ENCODE data around the gene BMPR1B.

BMPR1B gene

DNA sequence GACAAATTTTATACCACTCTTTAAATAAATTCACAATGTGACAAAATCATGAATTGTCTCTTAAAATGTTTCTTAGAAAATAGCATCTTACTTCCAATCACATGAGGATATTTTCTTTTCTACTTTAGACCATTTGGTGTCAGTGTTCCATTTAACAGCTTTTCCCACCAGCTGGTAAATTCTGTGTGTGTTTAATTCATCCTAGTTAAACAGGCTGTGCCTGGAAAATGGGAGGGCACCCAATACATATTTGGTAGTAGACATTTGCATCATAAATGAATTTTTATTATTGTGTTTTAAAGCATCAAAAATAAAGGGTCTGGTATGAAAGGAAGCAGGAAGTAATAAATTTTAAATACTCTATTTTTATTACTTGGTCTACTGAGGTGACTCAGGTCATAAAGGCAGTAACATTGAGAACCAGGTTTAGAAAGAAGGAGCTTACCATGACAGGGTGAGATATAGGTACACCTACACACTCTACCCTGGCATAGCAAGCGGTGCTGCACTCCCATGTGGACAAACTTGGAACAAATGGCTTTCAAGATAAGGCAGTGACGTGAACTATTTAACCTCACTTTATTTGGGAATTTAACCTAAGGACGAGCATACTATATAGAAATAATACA, 344.5 kb downstream of the BMPR1B start:
- no peak overlapping the region for H3K27ac ChIP-seq (ENCODE audit: insufficient read depth, low read length, poor library complexity, severe bottlenecking)
- H3K4me3 ChIP-seq (ENCODE audit: insufficient read depth, low read depth, low read length, poor library complexity, severe bottlenecking): no peak overlapping the region
- H3K9me3 ChIP-seq (ENCODE audit: control insufficient read depth, low read length): no peaks in the 10 kb centered on the region

DNA sequence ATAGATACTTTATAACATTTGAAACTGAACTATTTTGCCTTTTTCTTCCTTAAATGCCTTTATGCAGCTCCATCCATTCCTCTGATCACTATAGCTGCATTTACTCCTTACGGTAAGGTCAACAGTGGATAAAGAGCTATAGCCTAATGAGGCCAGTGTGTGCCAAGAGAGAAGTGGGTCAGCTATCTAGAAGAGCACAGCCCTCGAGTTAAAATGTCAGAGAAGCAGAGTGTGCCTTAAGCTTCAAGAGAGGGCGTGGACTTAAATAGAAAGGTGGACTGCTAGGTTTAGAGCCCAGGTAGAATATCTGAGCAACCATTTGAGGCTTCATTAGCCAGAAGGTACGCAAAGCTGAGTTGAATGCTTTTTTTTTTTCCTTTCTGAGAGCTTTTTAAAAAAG, 347.4 kb downstream of the BMPR1B start:
- no peaks in the 10 kb centered on the region for H3K9me3 ChIP-seq (ENCODE audit: control insufficient read depth, low read length)
- H3K4me3 ChIP-seq (ENCODE audit: insufficient read depth, low read depth, low read length, poor library complexity, severe bottlenecking): no peak overlapping the region
- no peak overlapping the region for H3K27ac ChIP-seq (ENCODE audit: insufficient read depth, low read length, poor library complexity, severe bottlenecking)
- no peaks in the 10 kb centered on the region for H3K27me3 ChIP-seq (replicated peaks; ENCODE audit: control insufficient read depth, insufficient read depth, low read length, poor library complexity, severe bottlenecking)
- DNase-seq: no peak
- no peaks in the 10 kb centered on the region for H3K36me3 ChIP-seq (ENCODE audit: control insufficient read depth, insufficient read depth, low read length)
- H3K4me1 ChIP-seq (ENCODE audit: control insufficient read depth, insufficient read depth, low read length, poor library complexity, severe bottlenecking): no peaks in the 10 kb centered on the region

More for the DNA sequence above, 344.5 kb downstream of the BMPR1B start:
- no peaks in the 10 kb centered on the region for H3K36me3 ChIP-seq (ENCODE audit: control insufficient read depth, insufficient read depth, low read length)
- H3K4me1 ChIP-seq (ENCODE audit: control insufficient read depth, insufficient read depth, low read length, poor library complexity, severe bottlenecking): no peaks in the 10 kb centered on the region
- no peak for DNase-seq
- no peaks in the 10 kb centered on the region for H3K27me3 ChIP-seq (replicated peaks; ENCODE audit: control insufficient read depth, insufficient read depth, low read length, poor library complexity, severe bottlenecking)

DNA sequence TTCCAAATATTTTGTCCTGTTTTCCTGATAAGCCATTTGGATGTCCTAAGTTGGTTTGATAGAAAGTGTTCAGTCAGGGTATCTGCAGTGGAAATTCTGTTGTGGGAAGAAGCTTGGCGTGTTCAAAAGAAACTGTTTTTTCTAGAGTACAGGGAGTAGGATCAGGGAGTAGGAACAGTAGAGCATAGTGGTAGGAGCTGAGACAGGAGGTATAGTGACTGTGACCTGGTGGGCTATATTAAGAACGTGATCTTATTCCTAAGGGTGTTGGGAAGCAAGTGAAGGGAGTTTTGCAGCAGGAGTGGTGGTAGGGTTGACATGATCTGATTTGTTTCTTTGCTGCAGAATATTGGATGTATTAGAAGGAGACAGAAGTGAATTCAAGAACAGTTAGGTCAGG, 348.2 kb downstream of the BMPR1B start:
- Histone ChIP-seq H3K4me3 (ENCODE audit: insufficient read depth, low read depth, low read length, poor library complexity, severe bottlenecking) (no peak overlapping the region), H3K36me3 (ENCODE audit: control insufficient read depth, insufficient read depth, low read length) (no peaks in the 10 kb centered on the region), H3K9me3 (ENCODE audit: control insufficient read depth, low read length) (no peaks in the 10 kb centered on the region), H3K4me1 (ENCODE audit: control insufficient read depth, insufficient read depth, low read length, poor library complexity, severe bottlenecking) (no peaks in the 10 kb centered on the region), H3K27me3 (replicated peaks; ENCODE audit: control insufficient read depth, insufficient read depth, low read length, poor library complexity, severe bottlenecking) (no peaks in the 10 kb centered on the region), H3K27ac (ENCODE audit: insufficient read depth, low read length, poor library complexity, severe bottlenecking) (no peak overlapping the region)
- DNase-seq: no peak

DNA sequence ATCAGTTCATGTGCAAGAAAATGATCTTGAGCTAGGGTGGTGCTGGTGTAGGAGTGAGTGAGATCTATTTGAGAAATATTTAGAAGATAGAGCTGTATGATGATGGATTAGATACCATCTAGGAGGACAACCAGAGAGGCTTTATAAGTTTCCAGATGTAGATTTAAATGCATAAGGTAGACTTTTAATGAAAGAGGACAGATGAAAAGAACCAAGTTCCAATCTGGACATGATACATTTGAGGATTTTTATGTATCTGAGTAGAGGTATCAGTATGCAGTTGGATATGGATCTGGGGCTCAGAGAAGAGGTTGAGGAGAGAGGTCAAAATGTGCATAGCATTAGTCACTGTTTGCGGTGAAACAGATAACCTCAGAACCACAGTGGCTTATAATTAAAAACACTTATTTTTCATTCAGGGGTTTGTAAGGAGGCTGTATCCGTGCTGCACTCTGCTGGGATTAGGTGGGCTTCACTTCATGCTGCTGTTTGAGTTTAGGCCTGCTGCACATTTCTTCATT, 348.7 kb downstream of the BMPR1B start:
- H3K27ac ChIP-seq (ENCODE audit: insufficient read depth, low read length, poor library complexity, severe bottlenecking): no peak overlapping the region
- no peak for DNase-seq
- H3K36me3 ChIP-seq (ENCODE audit: control insufficient read depth, insufficient read depth, low read length): no peaks in the 10 kb centered on the region
- H3K9me3 ChIP-seq (ENCODE audit: control insufficient read depth, low read length): no peaks in the 10 kb centered on the region
- H3K4me3 ChIP-seq (ENCODE audit: insufficient read depth, low read depth, low read length, poor library complexity, severe bottlenecking): no peak overlapping the region
- H3K27me3 ChIP-seq (replicated peaks; ENCODE audit: control insufficient read depth, insufficient read depth, low read length, poor library complexity, severe bottlenecking): no peaks in the 10 kb centered on the region
- no peaks in the 10 kb centered on the region for H3K4me1 ChIP-seq (ENCODE audit: control insufficient read depth, insufficient read depth, low read length, poor library complexity, severe bottlenecking)

DNA sequence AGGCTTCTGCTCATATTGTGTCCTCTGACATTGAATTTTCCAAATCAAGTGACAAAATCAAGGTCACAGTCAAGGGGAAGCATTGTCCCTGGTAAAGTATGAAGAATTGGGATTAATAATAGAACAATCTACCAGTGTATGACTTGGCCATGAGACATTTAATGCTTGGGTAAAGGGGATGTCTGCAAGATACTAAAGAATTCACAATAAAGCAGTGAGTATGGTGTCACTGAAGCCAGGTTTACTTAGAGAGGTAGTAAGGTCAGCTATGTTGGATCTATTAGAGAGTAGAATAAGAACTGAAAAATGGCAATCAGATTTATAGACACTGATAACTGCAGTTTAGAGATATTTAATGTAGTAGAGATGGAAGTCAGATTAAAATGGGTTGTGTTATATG, 349.2 kb downstream of the BMPR1B start:
- Histone ChIP-seq H3K4me3 (ENCODE audit: insufficient read depth, low read depth, low read length, poor library complexity, severe bottlenecking) (no peak overlapping the region), H3K27me3 (replicated peaks; ENCODE audit: control insufficient read depth, insufficient read depth, low read length, poor library complexity, severe bottlenecking) (no peaks in the 10 kb centered on the region), H3K4me1 (ENCODE audit: control insufficient read depth, insufficient read depth, low read length, poor library complexity, severe bottlenecking) (no peaks in the 10 kb centered on the region), H3K27ac (ENCODE audit: insufficient read depth, low read length, poor library complexity, severe bottlenecking) (no peak overlapping the region), H3K9me3 (ENCODE audit: control insufficient read depth, low read length) (no peaks in the 10 kb centered on the region), H3K36me3 (ENCODE audit: control insufficient read depth, insufficient read depth, low read length) (no peaks in the 10 kb centered on the region)
- no peak for DNase-seq

DNA sequence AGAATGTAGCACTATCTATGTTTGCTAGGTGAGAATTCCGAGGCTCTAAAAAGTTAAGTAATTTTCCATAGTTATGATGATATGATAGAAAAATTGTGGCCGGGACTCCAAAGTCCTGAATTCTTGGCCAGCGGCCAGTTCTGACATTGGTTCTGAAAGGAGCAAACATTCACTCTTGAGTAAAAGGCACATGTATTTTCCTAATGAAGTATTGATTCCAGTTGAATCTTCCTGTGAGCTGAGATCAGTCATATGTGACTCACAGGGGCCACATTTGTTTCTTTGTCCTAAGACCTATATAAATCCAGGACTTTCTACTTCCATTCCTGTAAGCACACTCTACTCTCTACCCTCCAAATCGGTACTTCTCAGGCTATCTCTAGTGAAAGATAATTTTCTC, 349.9 kb downstream of the BMPR1B start:
- no peaks in the 10 kb centered on the region for H3K36me3 ChIP-seq (ENCODE audit: control insufficient read depth, insufficient read depth, low read length)
- H3K9me3 ChIP-seq (ENCODE audit: control insufficient read depth, low read length): no peaks in the 10 kb centered on the region
- no peak overlapping the region for H3K4me3 ChIP-seq (ENCODE audit: insufficient read depth, low read depth, low read length, poor library complexity, severe bottlenecking)
- no peaks in the 10 kb centered on the region for H3K27me3 ChIP-seq (replicated peaks; ENCODE audit: control insufficient read depth, insufficient read depth, low read length, poor library complexity, severe bottlenecking)
- H3K27ac ChIP-seq (ENCODE audit: insufficient read depth, low read length, poor library complexity, severe bottlenecking): no peak overlapping the region
- no peaks in the 10 kb centered on the region for H3K4me1 ChIP-seq (ENCODE audit: control insufficient read depth, insufficient read depth, low read length, poor library complexity, severe bottlenecking)
- no peak for DNase-seq

DNA sequence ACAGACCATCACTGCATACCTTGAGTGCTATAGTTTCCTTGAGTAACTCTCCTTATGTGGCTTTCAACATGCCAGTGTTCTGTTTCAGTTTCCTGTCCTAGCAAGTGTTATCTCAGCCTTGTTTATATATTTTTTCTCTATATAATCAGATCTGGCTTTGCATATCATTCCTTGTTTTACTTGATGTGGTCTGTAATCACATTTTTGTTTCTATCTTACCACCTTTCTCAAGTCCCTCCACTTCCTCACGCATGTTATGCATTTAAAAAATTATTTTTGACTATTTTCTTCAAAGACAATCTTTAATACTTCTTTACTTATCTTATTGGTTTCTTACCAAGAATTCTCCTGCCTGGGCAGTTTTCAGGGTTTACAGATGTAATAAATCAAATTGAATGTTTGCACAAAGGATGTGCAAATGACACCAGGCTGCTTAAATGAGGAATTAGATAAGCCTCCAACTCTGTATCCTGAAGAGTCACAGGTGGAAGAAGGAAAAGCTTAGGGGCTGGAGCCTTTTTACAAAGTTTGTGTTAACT, 351.2 kb downstream of the BMPR1B start:
- Histone ChIP-seq H3K9me3 (ENCODE audit: control insufficient read depth, low read length) (no peaks in the 10 kb centered on the region), H3K36me3 (ENCODE audit: control insufficient read depth, insufficient read depth, low read length) (no peaks in the 10 kb centered on the region), H3K4me3 (ENCODE audit: insufficient read depth, low read depth, low read length, poor library complexity, severe bottlenecking) (no peak overlapping the region), H3K4me1 (ENCODE audit: control insufficient read depth, insufficient read depth, low read length, poor library complexity, severe bottlenecking) (no peaks in the 10 kb centered on the region), H3K27ac (ENCODE audit: insufficient read depth, low read length, poor library complexity, severe bottlenecking) (no peak overlapping the region), H3K27me3 (replicated peaks; ENCODE audit: control insufficient read depth, insufficient read depth, low read length, poor library complexity, severe bottlenecking) (no peaks in the 10 kb centered on the region)
- no peak for DNase-seq

DNA sequence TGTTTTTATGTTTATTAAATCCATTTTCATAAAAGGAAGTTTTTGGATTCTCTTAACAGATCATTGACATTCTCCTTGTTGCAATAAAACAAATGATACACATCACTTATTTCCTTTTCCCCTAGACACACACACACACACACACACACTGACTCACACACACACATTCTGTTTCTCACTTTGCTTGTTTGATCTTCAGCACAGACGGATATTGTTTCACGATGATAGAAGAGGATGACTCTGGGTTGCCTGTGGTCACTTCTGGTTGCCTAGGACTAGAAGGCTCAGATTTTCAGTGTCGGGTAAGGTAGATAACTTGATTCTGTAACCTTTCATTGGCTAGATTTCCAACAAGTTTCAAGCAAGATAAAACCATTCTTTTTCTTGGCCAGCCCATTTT, 356.8 kb downstream of the BMPR1B start:
- Histone ChIP-seq H3K36me3 (ENCODE audit: control insufficient read depth, insufficient read depth, low read length) (no peaks in the 10 kb centered on the region), H3K27ac (ENCODE audit: insufficient read depth, low read length, poor library complexity, severe bottlenecking) (no peak overlapping the region), H3K9me3 (ENCODE audit: control insufficient read depth, low read length) (no peaks in the 10 kb centered on the region), H3K4me3 (ENCODE audit: insufficient read depth, low read depth, low read length, poor library complexity, severe bottlenecking) (no peak overlapping the region), H3K4me1 (ENCODE audit: control insufficient read depth, insufficient read depth, low read length, poor library complexity, severe bottlenecking) (no peaks in the 10 kb centered on the region), H3K27me3 (replicated peaks; ENCODE audit: control insufficient read depth, insufficient read depth, low read length, poor library complexity, severe bottlenecking) (no peaks in the 10 kb centered on the region)
- no peak for DNase-seq

DNA sequence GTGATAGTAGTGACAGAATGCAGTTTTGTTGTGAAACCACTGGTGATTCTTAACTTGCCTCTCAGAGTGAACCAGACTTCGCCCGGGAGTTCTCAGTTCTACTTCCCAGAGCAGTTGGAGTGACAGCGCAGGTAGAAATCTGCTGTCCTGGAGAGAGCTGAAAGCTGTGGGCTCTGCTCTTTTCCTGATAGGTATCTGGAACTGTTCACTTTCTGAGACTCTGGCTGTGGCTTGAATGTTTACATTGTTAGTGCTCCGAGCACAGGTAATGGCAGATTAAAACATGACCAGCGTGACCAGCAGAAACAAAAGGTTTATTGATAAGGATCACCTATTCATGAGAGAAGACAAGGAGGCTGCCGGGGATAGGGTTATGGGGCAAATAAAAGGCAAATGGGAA, 360.7 kb downstream of the BMPR1B start:
- no peak overlapping the region for H3K27ac ChIP-seq (ENCODE audit: insufficient read depth, low read length, poor library complexity, severe bottlenecking)
- H3K4me3 ChIP-seq (ENCODE audit: insufficient read depth, low read depth, low read length, poor library complexity, severe bottlenecking): no peak overlapping the region
- H3K36me3 ChIP-seq (ENCODE audit: control insufficient read depth, insufficient read depth, low read length): no peaks in the 10 kb centered on the region
- H3K9me3 ChIP-seq (ENCODE audit: control insufficient read depth, low read length): no peaks in the 10 kb centered on the region
- H3K27me3 ChIP-seq (replicated peaks; ENCODE audit: control insufficient read depth, insufficient read depth, low read length, poor library complexity, severe bottlenecking): no peaks in the 10 kb centered on the region
- no peaks in the 10 kb centered on the region for H3K4me1 ChIP-seq (ENCODE audit: control insufficient read depth, insufficient read depth, low read length, poor library complexity, severe bottlenecking)
- no peak for DNase-seq

DNA sequence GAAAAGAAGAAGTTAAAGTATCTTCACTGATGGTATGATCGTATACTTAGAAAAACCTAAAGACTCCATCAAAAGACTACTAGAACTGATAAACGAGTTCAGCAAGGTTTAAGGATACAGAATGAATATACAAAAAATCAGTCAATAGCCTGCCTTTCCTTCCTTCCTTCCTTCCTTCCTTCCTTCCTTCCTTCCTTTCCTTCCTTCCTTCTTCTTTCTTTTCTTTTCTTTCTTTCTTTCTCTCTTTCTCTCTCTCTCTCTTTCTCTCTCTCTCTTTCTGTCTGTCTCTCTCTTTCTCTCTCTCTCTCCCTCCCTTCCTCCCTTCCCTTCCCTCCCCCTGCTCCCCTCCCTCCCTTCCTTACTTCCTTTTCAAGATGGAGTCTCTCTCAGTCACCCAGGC, 362.7 kb downstream of the BMPR1B start:
- H3K4me3 ChIP-seq (ENCODE audit: insufficient read depth, low read depth, low read length, poor library complexity, severe bottlenecking): no peak overlapping the region
- H3K36me3 ChIP-seq (ENCODE audit: control insufficient read depth, insufficient read depth, low read length): no peaks in the 10 kb centered on the region
- H3K27me3 ChIP-seq (replicated peaks; ENCODE audit: control insufficient read depth, insufficient read depth, low read length, poor library complexity, severe bottlenecking): no peaks in the 10 kb centered on the region
- H3K4me1 ChIP-seq (ENCODE audit: control insufficient read depth, insufficient read depth, low read length, poor library complexity, severe bottlenecking): no peaks in the 10 kb centered on the region
- H3K27ac ChIP-seq (ENCODE audit: insufficient read depth, low read length, poor library complexity, severe bottlenecking): no peak overlapping the region
- DNase-seq: no peak
- H3K9me3 ChIP-seq (ENCODE audit: control insufficient read depth, low read length): no peaks in the 10 kb centered on the region
